Activated T-helper 9 cell treated with anti-CD3 and anti-CD28 coated beads, Interleukin-2, amount 50 U/mL, for 16 hours (primary cell): ENCODE measurements around the gene ZNF320.
"Not testable (repeated sequence)": the region's sequence is repeated elsewhere in the genome, so short reads cannot be mapped to it uniquely, and the experiment has no call there.

ENCODE experiments used
- DNase-seq: peaks from one replicate; pipeline ENCODE4 v3.0.0-alpha.2; 2020; ENCODE audit warnings: low read depth

Gene ZNF320

GRCh38 chr19:52897138-52897935, at the start of gene ZNF320:
Gene ZNF320 (minus strand): TSS chr19:52897635. CDS start chr19:52890255, 7,380 bp downstream.
- peak; percentile 81 for DNase-seq

GRCh38 chr19:52946322-52947310, 49.2 kb upstream of the ZNF320 start:
- no peak for DNase-seq

- DNase-seq = no peak
These were observed 48.4 kb upstream of the ZNF320 start for GRCh38 chr19:52945652-52946321.

GRCh38 chr19:52944703-52945493, 47.5 kb upstream of the ZNF320 start:
- DNase-seq = not testable (repeated sequence)

GRCh38 chr19:52943884-52944643, 46.6 kb upstream of the ZNF320 start:
- DNase-seq = no peak

GRCh38 chr19:52943134-52943883, 45.9 kb upstream of the ZNF320 start:
- DNase-seq = no peak

GRCh38 chr19:52942386-52943133, 45.1 kb upstream of the ZNF320 start:
- DNase-seq = peak; percentile 92

GRCh38 chr19:52941941-52942385, 44.5 kb upstream of the ZNF320 start:
- DNase-seq = no peak

GRCh38 chr19:52941523-52941922, 44.1 kb upstream of the ZNF320 start:
- not testable (repeated sequence) for DNase-seq

GRCh38 chr19:52940905-52941304, 43.5 kb upstream of the ZNF320 start:
- not testable (repeated sequence) for DNase-seq

GRCh38 chr19:52938761-52939160, 41.3 kb upstream of the ZNF320 start:
- DNase-seq = no peak

- DNase-seq = no peak
These were observed 39.5 kb upstream of the ZNF320 start for GRCh38 chr19:52936954-52937325.

GRCh38 chr19:52936151-52936953, 38.9 kb upstream of the ZNF320 start:
- no peak for DNase-seq

GRCh38 chr19:52935434-52935833, 38.0 kb upstream of the ZNF320 start:
- DNase-seq = no peak

- DNase-seq = not testable (repeated sequence)
These were observed 27.2 kb upstream of the ZNF320 start for GRCh38 chr19:52924641-52925040.

- no peak for DNase-seq
These were observed 26.6 kb upstream of the ZNF320 start for GRCh38 chr19:52923778-52924593.
